Activated CD8-positive, alpha-beta T cell treated with anti-CD3 and anti-CD28 coated beads for 36 hours (primary cell): Measurements from ENCODE around the gene CLASP2. TPM values are rescaled to one million over a fixed set of nuclear protein-coding genes. Genes with fewer than 3 reads are reported as not detected.

Experiments
- ATAC-seq: fragments of 200-7000 bp; cut with Tn5 transposase; one replicate; pipeline ENCODE4 v1.10.0; 2021; ENCODE audit warnings: mild to moderate bottlenecking, moderate library complexity
- CTCF ChIA-PET: fragments of 350-600 bp; sonication (Branson Sonifier 250); formaldehyde crosslinking; loops from one replicate; lab custom pipeline; 2021; ENCODE audit warnings: antibody characterized with exemption; lab: Charles Lee
- POLR2A ChIA-PET: fragments of 350-600 bp; sonication (Branson Sonifier 250); formaldehyde crosslinking; loops from one replicate; lab custom pipeline; 2021; ENCODE audit warnings: antibody characterized with exemption; lab: Charles Lee
- DNase-seq: peaks from one replicate; pipeline ENCODE4 v3.0.0-alpha.2; 2020
- H3K27ac Mint-ChIP-seq: one replicate; pipeline ENCODE4 v1.8.0; 2021; ENCODE audit warnings: mild to moderate bottlenecking, mixed read lengths
- H3K27me3 Mint-ChIP-seq: one replicate; pipeline ENCODE4 v1.8.0; 2021; ENCODE audit warnings: mixed read lengths
- H3K36me3 Mint-ChIP-seq: one replicate; pipeline ENCODE4 v1.8.0; 2021; ENCODE audit warnings: low read depth, mixed read lengths
- H3K4me1 Mint-ChIP-seq: one replicate; pipeline ENCODE4 v1.8.0; 2021; ENCODE audit warnings: low read depth, mixed read lengths
- H3K4me3 Mint-ChIP-seq: one replicate; pipeline ENCODE4 v1.8.0; 2021; ENCODE audit warnings: mild to moderate bottlenecking, moderate library complexity, mixed read lengths
- H3K9me3 Mint-ChIP-seq: one replicate; pipeline ENCODE4 v1.8.0; 2021; ENCODE audit warnings: mixed read lengths
- intact Hi-C: fragments of 100-400 bp; cut with micrococcal nuclease; formaldehyde crosslinking; loops from one replicate; pipeline ENCODE4 v1.10.0; 2022
- total RNA-seq, 2 experiments: library from RNA; stranded (reverse); gene quantifications; one replicate each; pipeline ENCODE4 v1.2.3, GENCODE V29; 2021
- TF ChIP-seq, protein P1 (sequence below): fragments of 200-600 bp; IDR thresholded peaks from one replicate; pipeline ENCODE4 v1.8.0; 2022; ENCODE audit warnings: antibody characterized with exemption, mild to moderate bottlenecking

The CLASP2 gene
- total RNA-seq, 2 experiments from 2014 or later, result 38.4 to 46.4 TPM

GRCh38 chr3:33581666-33582065 lies 136.4 kb downstream of the CLASP2 start:
- CTCF ChIA-PET, result no interaction called here

DNA sequence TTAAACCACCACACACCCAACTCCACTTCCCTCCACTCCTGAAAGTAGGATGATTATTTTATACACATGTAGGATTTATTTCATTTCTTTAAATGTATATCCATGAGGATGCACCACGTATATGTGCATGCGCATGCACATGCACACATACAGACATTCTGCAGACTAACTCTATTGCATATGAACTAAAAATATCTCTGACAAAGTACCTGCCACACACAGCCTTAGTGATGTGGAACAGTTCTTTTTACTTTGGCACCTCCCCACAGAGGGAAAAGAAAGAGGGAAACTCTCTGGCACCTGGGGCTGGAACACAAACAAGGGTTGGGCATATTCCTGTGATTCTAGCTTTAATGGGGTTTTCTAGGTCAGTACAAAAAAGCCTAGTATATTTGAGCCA lies 138.2 kb downstream of the CLASP2 start:
- ChIA-PET POLR2A (no interaction called here), CTCF (interaction anchor here (0.9 kb wide), 1 partner anchor 57 kb away, joined by 3 read pairs; no protein-coding TSS in a partner anchor)
- ATAC-seq (no peak), DNase-seq (no peak)
- no peaks in the 10 kb centered on the region for H3K9me3 Mint-ChIP-seq
- no peak overlapping the region for H3K27ac Mint-ChIP-seq
- H3K4me3 Mint-ChIP-seq, result no peak overlapping the region
- peaks cover 6% of the 10 kb centered on the region for H3K36me3 Mint-ChIP-seq
- TF ChIP-seq, protein P1, sequence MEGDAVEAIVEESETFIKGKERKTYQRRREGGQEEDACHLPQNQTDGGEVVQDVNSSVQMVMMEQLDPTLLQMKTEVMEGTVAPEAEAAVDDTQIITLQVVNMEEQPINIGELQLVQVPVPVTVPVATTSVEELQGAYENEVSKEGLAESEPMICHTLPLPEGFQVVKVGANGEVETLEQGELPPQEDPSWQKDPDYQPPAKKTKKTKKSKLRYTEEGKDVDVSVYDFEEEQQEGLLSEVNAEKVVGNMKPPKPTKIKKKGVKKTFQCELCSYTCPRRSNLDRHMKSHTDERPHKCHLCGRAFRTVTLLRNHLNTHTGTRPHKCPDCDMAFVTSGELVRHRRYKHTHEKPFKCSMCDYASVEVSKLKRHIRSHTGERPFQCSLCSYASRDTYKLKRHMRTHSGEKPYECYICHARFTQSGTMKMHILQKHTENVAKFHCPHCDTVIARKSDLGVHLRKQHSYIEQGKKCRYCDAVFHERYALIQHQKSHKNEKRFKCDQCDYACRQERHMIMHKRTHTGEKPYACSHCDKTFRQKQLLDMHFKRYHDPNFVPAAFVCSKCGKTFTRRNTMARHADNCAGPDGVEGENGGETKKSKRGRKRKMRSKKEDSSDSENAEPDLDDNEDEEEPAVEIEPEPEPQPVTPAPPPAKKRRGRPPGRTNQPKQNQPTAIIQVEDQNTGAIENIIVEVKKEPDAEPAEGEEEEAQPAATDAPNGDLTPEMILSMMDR, result no peak
- intact Hi-C loops, result no loop called here
- H3K4me1 Mint-ChIP-seq, result peaks cover 2% of the 10 kb centered on the region
- H3K27me3 Mint-ChIP-seq, result no peaks in the 10 kb centered on the region

More at GRCh38 chr3:33581666-33582065, 136.4 kb downstream of the CLASP2 start:
- ATAC-seq, result no peak
- no peaks in the 10 kb centered on the region for H3K27me3 Mint-ChIP-seq
- no peaks in the 10 kb centered on the region for H3K9me3 Mint-ChIP-seq
- H3K36me3 Mint-ChIP-seq, result peaks cover 7% of the 10 kb centered on the region
- H3K4me1 Mint-ChIP-seq, result peaks cover 2% of the 10 kb centered on the region
- intact Hi-C loops, result no loop called here
- POLR2A ChIA-PET, result interaction anchor here (1.4 kb wide), 1 partner anchor 41 kb away, joined by 3 read pairs; no protein-coding TSS in a partner anchor
- no peak for DNase-seq
- H3K27ac Mint-ChIP-seq, result no peak overlapping the region
- no peak overlapping the region for H3K4me3 Mint-ChIP-seq
- TF ChIP-seq, protein P1, result no peak

DNA sequence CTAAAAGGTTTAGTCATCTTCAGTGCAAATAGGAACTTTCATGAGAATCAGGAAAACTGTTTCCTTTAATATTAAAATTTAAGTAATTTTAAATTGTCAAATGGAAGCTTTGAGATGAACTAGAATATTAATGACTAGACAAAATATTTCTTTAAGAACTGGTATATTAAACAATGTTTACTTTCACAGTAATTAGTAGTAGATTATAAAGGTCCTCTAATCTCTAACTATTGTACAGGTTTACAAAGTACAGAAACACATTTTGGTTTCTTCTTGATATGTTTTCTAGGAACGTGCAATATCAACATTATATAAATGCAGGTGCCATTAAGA lies 138.9 kb downstream of the CLASP2 start:
- Mint-ChIP-seq H3K27me3 (no peaks in the 10 kb centered on the region), H3K4me3 (no peak overlapping the region), H3K27ac (no peak overlapping the region), H3K36me3 (peaks cover 6% of the 10 kb centered on the region), H3K4me1 (peaks cover 2% of the 10 kb centered on the region), H3K9me3 (no peaks in the 10 kb centered on the region)
- TF ChIP-seq, protein P1, result no peak
- CTCF ChIA-PET, result interaction anchor here (0.7 kb wide), 1 partner anchor 207 kb away, joined by 3 read pairs; no protein-coding TSS in a partner anchor
- ATAC-seq (no peak), DNase-seq (no peak)
- POLR2A ChIA-PET, result no interaction called here
- intact Hi-C loops, result no loop called here

- CTCF ChIA-PET, result interaction anchor here (0.7 kb wide), 1 partner anchor 206 kb away, joined by 3 read pairs; no protein-coding TSS in a partner anchor
- intact Hi-C loops, result no loop called here
- Mint-ChIP-seq H3K27me3 (no peaks in the 10 kb centered on the region), H3K36me3 (peaks cover 6% of the 10 kb centered on the region), H3K4me1 (peaks cover 2% of the 10 kb centered on the region), H3K27ac (no peak overlapping the region), H3K9me3 (no peaks in the 10 kb centered on the region), H3K4me3 (no peak overlapping the region)
- ATAC-seq (no peak), DNase-seq (no peak)
- TF ChIP-seq, protein P1, result no peak
- POLR2A ChIA-PET, result no interaction called here
These were observed 139.5 kb downstream of the CLASP2 start for GRCh38 chr3:33578325-33579177.

DNA sequence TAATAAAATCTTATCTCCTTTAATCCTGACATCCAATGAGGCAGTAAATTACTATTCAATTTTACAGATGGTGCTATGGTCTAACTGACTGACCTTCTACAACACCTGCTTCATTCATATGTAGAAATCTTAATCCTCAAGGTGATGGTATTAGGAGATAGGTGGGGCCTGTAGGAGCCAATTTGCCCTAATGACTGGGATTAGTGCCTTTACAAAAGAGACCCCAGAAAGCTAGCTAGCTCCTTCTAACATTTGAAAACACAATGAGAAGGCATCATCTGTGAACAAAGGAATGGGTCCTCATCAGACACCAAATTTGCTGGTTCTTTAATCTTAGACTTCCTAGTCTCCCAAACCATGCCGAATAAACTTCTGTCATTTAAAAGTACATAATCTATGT lies 140.5 kb downstream of the CLASP2 start:
- no peaks in the 10 kb centered on the region for H3K9me3 Mint-ChIP-seq
- H3K27ac Mint-ChIP-seq, result no peak overlapping the region
- intact Hi-C loops, result no loop called here
- TF ChIP-seq, protein P1, result no peak
- H3K4me1 Mint-ChIP-seq, result peaks cover 2% of the 10 kb centered on the region
- DNase-seq (no peak), ATAC-seq (no peak)
- H3K27me3 Mint-ChIP-seq, result no peaks in the 10 kb centered on the region
- no peak overlapping the region for H3K4me3 Mint-ChIP-seq
- H3K36me3 Mint-ChIP-seq, result peaks cover 11% of the 10 kb centered on the region
- CTCF ChIA-PET, result no interaction called here
- POLR2A ChIA-PET, result no interaction called here
